ENCODE results near the gene TPGS2. TPM values are rescaled to one million over a fixed set of nuclear protein-coding genes. Genes with fewer than 3 reads are reported as not detected.

TPGS2 gene
- total and polyA plus RNA-seq, 8 donors, result 36.7 to 230 (median 58.0) TPM

DNA sequence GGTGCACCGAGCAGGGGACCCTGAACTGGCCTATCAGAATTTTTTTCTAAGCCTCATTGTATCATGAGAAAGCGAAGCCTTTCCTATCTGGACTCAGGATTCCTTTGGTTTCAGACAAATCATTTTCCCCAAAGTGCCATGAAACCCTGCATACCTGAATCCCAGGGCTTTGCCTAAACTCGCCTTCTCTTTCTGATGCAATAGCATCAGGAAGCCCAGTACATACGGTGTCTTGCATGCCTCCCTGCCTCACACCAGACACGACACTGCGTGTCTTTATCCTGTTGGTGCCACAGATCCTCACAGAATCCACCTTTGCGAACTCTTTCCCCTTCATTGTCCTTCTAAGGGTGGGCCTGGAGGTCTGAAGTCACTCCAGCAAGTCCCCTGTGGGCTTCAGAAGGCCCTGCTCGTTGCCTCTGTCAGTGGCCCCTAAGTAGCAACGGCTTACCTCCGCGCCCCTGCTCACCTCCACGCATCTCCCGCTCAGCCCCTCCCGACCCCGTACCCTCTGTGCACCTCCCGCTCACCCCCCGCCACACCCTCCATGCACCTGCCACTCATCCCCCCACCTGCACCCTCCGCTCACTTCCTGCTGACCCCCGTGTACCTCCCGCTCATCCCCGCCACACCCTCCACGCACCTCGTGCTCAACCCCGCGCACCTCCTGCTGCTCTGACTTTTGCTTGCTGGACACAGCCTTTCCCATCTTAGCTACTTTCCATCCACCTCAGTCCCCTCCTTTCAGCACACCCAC, 83.4 kb downstream of the TPGS2 start:
- WGBS, 5 donors, result 81 to 90% (median 87%) methylated on average over 21 to 25 of the region's 25 CpGs
- H3K27me3 ChIP-seq, result no peaks in the 10 kb centered on the region
- H3K4me3 ChIP-seq, result no peak overlapping the region
- H3K27ac ChIP-seq, result no peak overlapping the region
- no peaks in the 10 kb centered on the region for H3K36me3 ChIP-seq
- H3K9me3 ChIP-seq, result no peaks in the 10 kb centered on the region
- intact Hi-C loops (cut with DNase I; ENCODE audit: low total_unique reads), result no loop called here
- DNase-seq, result no peak
- H3K4me1 ChIP-seq, result no peaks in the 10 kb centered on the region
- no peak for TF ChIP-seq POLR2A (IDR thresholded peaks at IDR 0.05)
- TF ChIP-seq POLR2AphosphoS5 (IDR thresholded peaks at IDR 0.05), result no peak
- no peak for TF ChIP-seq CTCF (IDR thresholded peaks at IDR 0.05)

GRCh38 chr18:36744261-36744876, 84.4 kb downstream of the TPGS2 start:
- intact Hi-C loops (cut with DNase I; ENCODE audit: low total_unique reads), result no loop called here
- H3K4me3 ChIP-seq, result no peak overlapping the region
- H3K27me3 ChIP-seq, result no peaks in the 10 kb centered on the region
- H3K9me3 ChIP-seq, result no peaks in the 10 kb centered on the region
- TF ChIP-seq EP300 (IDR thresholded peaks at IDR 0.05) (no peak), POLR2A (IDR thresholded peaks at IDR 0.05) (no peak), CTCF (IDR thresholded peaks at IDR 0.05) (no peak), POLR2AphosphoS5 (IDR thresholded peaks at IDR 0.05) (no peak)
- no peaks in the 10 kb centered on the region for H3K36me3 ChIP-seq
- no peak overlapping the region for H3K27ac ChIP-seq
- WGBS, 5 donors, result 70 to 86% (median 78%) methylated on average over 6 of the region's 6 CpGs
- H3K4me1 ChIP-seq, result no peaks in the 10 kb centered on the region
- DNase-seq, result no peak

Other genes with a start within 250 kb of the TPGS2 start
- gene KIAA1328, start 125 bp upstream of the TPGS2 start, total RNA-seq, result 10 to 100 TPM; 10.4 to 21.7 (median 11.1) TPM
- 1 to 10 TPM; 1.9 to 2.3 (median 2.1) TPM for gene KIAA1328, start 125 bp upstream of the TPGS2 start, polyA plus RNA-seq

All from stomach (tissue), 9 donors.